H1 (cell line): ENCODE results near the gene FBXO8.

Source experiments
- BACH1 ChIP-seq: IDR thresholded peaks from 2 replicates; pipeline ENCODE4 v1.6.1; 2012; ENCODE audit warnings: low read length, improper control_type of control experiment
- HDAC6 ChIP-seq: IDR thresholded peaks from one replicate; pipeline ENCODE4 v1.7.1; 2012; ENCODE audit warnings: low read depth, mild to moderate bottlenecking, inconsistent platforms, low read length, moderate library complexity
- POLR2A ChIP-seq, 2 experiments: IDR thresholded peaks; 1 replicate in 1 of 2; 2 replicates in 1 of 2; pipeline ENCODE4 v1.6.1; 2011; ENCODE audit warnings: low read depth in 2 of 2, low read length in 2 of 2, mild to moderate bottlenecking in 2 of 2; ENCODE audit errors: control extremely low read depth in 1 of 2
- RAD21 ChIP-seq, 2 experiments: IDR thresholded peaks in 1 of 2; conservative IDR thresholded peaks in 1 of 2; 2 replicates each; pipeline ENCODE4 v1.6.1; 2011; ENCODE audit warnings: low read depth in 2 of 2, low read length in 2 of 2, improper control_type of control experiment in 1 of 2, inconsistent platforms in 1 of 2, mild to moderate bottlenecking in 1 of 2, moderate library complexity in 1 of 2
- SIN3A ChIP-seq, 2 experiments: IDR thresholded peaks in 1 of 2; conservative IDR thresholded peaks in 1 of 2; 2 replicates each; pipeline ENCODE4 v1.6.1; 2011 to 2012; ENCODE audit warnings: low read length in 2 of 2, improper control_type of control experiment in 1 of 2, low read depth in 1 of 2, mild to moderate bottlenecking in 1 of 2
- SIRT6 ChIP-seq: IDR thresholded peaks from one replicate; pipeline ENCODE4 v1.7.1; 2012; ENCODE audit warnings: low read length, inconsistent platforms
- SP4 ChIP-seq: IDR thresholded peaks from 2 replicates; pipeline ENCODE4 v1.6.1; 2012; ENCODE audit warnings: low read length, inconsistent platforms
- TAF7 ChIP-seq: optimal IDR thresholded peaks from 2 replicates; pipeline ENCODE3; 2011; ENCODE audit warnings: low read depth, mild to moderate bottlenecking, inconsistent platforms, low read length, moderate library complexity, borderline replicate concordance
- TF ChIP-seq, protein P1 (sequence below): IDR thresholded peaks from 2 replicates; pipeline ENCODE4 v1.6.1; 2011; ENCODE audit warnings: low read depth, mild to moderate bottlenecking, low read length; ENCODE audit not compliant: insufficient read depth
- TF ChIP-seq, protein P2 (sequence below), 3 experiments: IDR thresholded peaks; 1 replicate in 2 of 3; 2 replicates in 1 of 3; pipeline versions ENCODE4 v1.5.1 to v1.6.1; 2011; ENCODE audit warnings: low read length in 3 of 3, mild to moderate bottlenecking in 3 of 3, inconsistent platforms in 2 of 3, low read depth in 1 of 3, moderate library complexity in 1 of 3; ENCODE audit not compliant: insufficient read depth in 1 of 3; ENCODE audit errors: control extremely low read depth in 1 of 3

DNA sequence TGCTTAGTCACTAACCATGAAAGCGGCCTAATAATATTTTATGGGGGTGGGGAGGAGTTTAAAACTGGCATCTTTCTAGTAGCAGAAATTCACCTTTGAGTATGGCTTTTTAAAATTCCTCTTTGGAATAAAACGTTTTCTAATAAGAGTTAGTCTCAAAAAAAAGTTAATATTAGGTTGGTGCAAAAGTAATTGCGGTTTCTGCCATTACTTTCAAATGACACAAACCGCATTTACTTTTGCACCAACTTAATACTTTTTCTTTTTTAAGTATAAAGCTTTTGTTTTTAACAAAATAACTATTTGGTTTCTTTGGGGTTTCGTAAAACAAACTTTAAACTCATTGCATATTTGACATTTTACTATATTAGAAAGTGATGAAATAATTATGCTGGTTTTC, 68.4 kb downstream of the FBXO8 start:
- TF ChIP-seq, protein P1, sequence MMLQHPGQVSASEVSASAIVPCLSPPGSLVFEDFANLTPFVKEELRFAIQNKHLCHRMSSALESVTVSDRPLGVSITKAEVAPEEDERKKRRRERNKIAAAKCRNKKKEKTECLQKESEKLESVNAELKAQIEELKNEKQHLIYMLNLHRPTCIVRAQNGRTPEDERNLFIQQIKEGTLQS: no peak
- TF ChIP-seq, protein P2, sequence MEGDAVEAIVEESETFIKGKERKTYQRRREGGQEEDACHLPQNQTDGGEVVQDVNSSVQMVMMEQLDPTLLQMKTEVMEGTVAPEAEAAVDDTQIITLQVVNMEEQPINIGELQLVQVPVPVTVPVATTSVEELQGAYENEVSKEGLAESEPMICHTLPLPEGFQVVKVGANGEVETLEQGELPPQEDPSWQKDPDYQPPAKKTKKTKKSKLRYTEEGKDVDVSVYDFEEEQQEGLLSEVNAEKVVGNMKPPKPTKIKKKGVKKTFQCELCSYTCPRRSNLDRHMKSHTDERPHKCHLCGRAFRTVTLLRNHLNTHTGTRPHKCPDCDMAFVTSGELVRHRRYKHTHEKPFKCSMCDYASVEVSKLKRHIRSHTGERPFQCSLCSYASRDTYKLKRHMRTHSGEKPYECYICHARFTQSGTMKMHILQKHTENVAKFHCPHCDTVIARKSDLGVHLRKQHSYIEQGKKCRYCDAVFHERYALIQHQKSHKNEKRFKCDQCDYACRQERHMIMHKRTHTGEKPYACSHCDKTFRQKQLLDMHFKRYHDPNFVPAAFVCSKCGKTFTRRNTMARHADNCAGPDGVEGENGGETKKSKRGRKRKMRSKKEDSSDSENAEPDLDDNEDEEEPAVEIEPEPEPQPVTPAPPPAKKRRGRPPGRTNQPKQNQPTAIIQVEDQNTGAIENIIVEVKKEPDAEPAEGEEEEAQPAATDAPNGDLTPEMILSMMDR (IDR thresholded peaks at IDR 0.05; ENCODE audit: control extremely low read depth in 1 of 3, insufficient read depth in 1 of 3, low read depth in 1 of 3, low read length in 3 of 3): no peak
- TF ChIP-seq SIN3A (conservative IDR thresholded peaks at IDR 0.05 in 1 of 2, IDR thresholded peaks at IDR 0.05 in 1 of 2; ENCODE audit: low read depth in 1 of 2, low read length in 2 of 2): no peak
- no peak for TF ChIP-seq RAD21 (IDR thresholded peaks at IDR 0.05 in 1 of 2, conservative IDR thresholded peaks at IDR 0.05 in 1 of 2; ENCODE audit: low read depth in 2 of 2, low read length in 2 of 2)
- no peak for TF ChIP-seq SIRT6
- TF ChIP-seq SP4: no peak
- no peak for TF ChIP-seq POLR2A (IDR thresholded peaks at IDR 0.05; ENCODE audit: control extremely low read depth in 1 of 2, low read depth in 2 of 2, low read length in 2 of 2)
- TF ChIP-seq BACH1: no peak
- TF ChIP-seq HDAC6: no peak
- TF ChIP-seq TAF7: no peak
